Fibroblast of villous mesenchyme (primary cell): ENCODE results near the gene SLC6A8. TPM values are rescaled to one million over a fixed set of nuclear protein-coding genes. Genes with fewer than 3 reads are reported as not detected.
"Not testable (repeated sequence)": the region's sequence is repeated elsewhere in the genome, so short reads cannot be mapped to it uniquely, and the experiment has no call there.

ENCODE experiments used
- DNase-seq: peaks from one replicate; pipeline ENCODE4 v3.0.0-alpha.2; 2010; ENCODE audit warnings: low read depth
- H3K4me3 ChIP-seq: 2 replicates; pipeline ENCODE4 v1.5.1; 2011; ENCODE audit warnings: low read depth, mild to moderate bottlenecking, low read length
- small RNA-seq: library from RNA; depleted of rRNA; stranded (forward); fragments of <200 nt; gene quantifications from one replicate; pipeline ENCODE3, GENCODE V24; 2012
- total RNA-seq: library from RNA; depleted of rRNA; stranded (reverse); fragments of >200 nt; gene quantifications from 2 replicates; pipeline ENCODE4 v1.2.3, GENCODE V29; 2012
- TF ChIP-seq, protein P1 (sequence below): IDR thresholded peaks from 2 replicates; pipeline ENCODE4 v1.5.1; 2012; ENCODE audit warnings: low read depth, mild to moderate bottlenecking, low read length; ENCODE audit not compliant: insufficient read depth

SLC6A8 gene
- total RNA-seq, 1 donor = 9.1 TPM

GRCh38 chrX:153744210-153745066, 56.7 kb downstream of the SLC6A8 start:
- DNase-seq = no peak
- TF ChIP-seq, protein P1, sequence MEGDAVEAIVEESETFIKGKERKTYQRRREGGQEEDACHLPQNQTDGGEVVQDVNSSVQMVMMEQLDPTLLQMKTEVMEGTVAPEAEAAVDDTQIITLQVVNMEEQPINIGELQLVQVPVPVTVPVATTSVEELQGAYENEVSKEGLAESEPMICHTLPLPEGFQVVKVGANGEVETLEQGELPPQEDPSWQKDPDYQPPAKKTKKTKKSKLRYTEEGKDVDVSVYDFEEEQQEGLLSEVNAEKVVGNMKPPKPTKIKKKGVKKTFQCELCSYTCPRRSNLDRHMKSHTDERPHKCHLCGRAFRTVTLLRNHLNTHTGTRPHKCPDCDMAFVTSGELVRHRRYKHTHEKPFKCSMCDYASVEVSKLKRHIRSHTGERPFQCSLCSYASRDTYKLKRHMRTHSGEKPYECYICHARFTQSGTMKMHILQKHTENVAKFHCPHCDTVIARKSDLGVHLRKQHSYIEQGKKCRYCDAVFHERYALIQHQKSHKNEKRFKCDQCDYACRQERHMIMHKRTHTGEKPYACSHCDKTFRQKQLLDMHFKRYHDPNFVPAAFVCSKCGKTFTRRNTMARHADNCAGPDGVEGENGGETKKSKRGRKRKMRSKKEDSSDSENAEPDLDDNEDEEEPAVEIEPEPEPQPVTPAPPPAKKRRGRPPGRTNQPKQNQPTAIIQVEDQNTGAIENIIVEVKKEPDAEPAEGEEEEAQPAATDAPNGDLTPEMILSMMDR = no peak
- H3K4me3 ChIP-seq = no peak overlapping the region

GRCh38 chrX:153745067-153745433, 57.3 kb downstream of the SLC6A8 start:
- DNase-seq, H3K4me3 ChIP-seq: not testable (repeated sequence)

Small RNA genes within 50 kb of the gene (small RNA-seq; reads per million reads assigned to genes)
- not detected for gene RN7SL687P

Other genes starting within 250 kb of the SLC6A8 start
- 1.9 and 3.0 TPM in 2 replicates for gene TREX2, start 241.9 kb upstream of the SLC6A8 start, total RNA-seq
- gene HAUS7, start 217.3 kb upstream of the SLC6A8 start, total RNA-seq = 10.8 and 16.8 TPM in 2 replicates
- gene BGN, start 192.9 kb upstream of the SLC6A8 start, total RNA-seq = 14.7 and 62.5 TPM in 2 replicates
- gene ATP2B3, start 170.3 kb upstream of the SLC6A8 start, total RNA-seq = not detected in 2 replicates
- 38.9 and 42.8 TPM in 2 replicates for gene CCNQ, start 88.8 kb upstream of the SLC6A8 start, total RNA-seq
- under 0.01 TPM in 1 of 2 replicates, not detected in the other for gene DUSP9, start 40.7 kb upstream of the SLC6A8 start, total RNA-seq
- gene PNCK, start 14.1 kb upstream of the SLC6A8 start, total RNA-seq = under 0.01 and 0.32 TPM in 2 replicates
- 105 and 127 TPM in 2 replicates for gene BCAP31, start 36.5 kb downstream of the SLC6A8 start, total RNA-seq
- gene ABCD1, start 36.9 kb downstream of the SLC6A8 start, total RNA-seq = 15.5 and 19.3 TPM in 2 replicates
- 3.0 and 3.5 TPM in 2 replicates for gene PLXNB3, start 76.3 kb downstream of the SLC6A8 start, total RNA-seq
- gene SRPK3, start 93.1 kb downstream of the SLC6A8 start, total RNA-seq = 0.86 and 0.97 TPM in 2 replicates
- gene IDH3G, start 106.4 kb downstream of the SLC6A8 start, total RNA-seq = 37.4 and 40.2 TPM in 2 replicates
- 122 and 133 TPM in 2 replicates for gene SSR4, start 106.7 kb downstream of the SLC6A8 start, total RNA-seq
- 0.32 and 0.43 TPM in 2 replicates for gene PDZD4, start 142.6 kb downstream of the SLC6A8 start, total RNA-seq
- gene L1CAM, start 198.2 kb downstream of the SLC6A8 start, total RNA-seq = 16.4 and 54.4 TPM in 2 replicates
- under 0.01 TPM in 1 of 2 replicates, not detected in the other for gene AVPR2, start 216.7 kb downstream of the SLC6A8 start, total RNA-seq
- gene ARHGAP4, start 238.3 kb downstream of the SLC6A8 start, total RNA-seq = 3.0 and 5.2 TPM in 2 replicates
- 59.9 and 62.2 TPM in 2 replicates for gene NAA10, start 247.1 kb downstream of the SLC6A8 start, total RNA-seq